Activated CD8-positive, alpha-beta T cell treated with anti-CD3 and anti-CD28 coated beads for 36 hours (primary cell): Measurements from ENCODE around the gene KRT80. TPM values are rescaled to one million over a fixed set of nuclear protein-coding genes. Genes with fewer than 3 reads are reported as not detected.
A peak's percentile ranks its signal among the peaks of the same experiment; 100 is the strongest.

ENCODE experiments used
- ATAC-seq: fragments of 200-7000 bp; cut with Tn5 transposase; one replicate; pipeline ENCODE4 v1.10.0; 2021; ENCODE audit warnings: mild to moderate bottlenecking, moderate library complexity
- CTCF ChIA-PET: fragments of 350-600 bp; sonication (Branson Sonifier 250); formaldehyde crosslinking; loops from one replicate; lab custom pipeline; 2021; ENCODE audit warnings: antibody characterized with exemption; lab: Charles Lee
- POLR2A ChIA-PET: fragments of 350-600 bp; sonication (Branson Sonifier 250); formaldehyde crosslinking; loops from one replicate; lab custom pipeline; 2021; ENCODE audit warnings: antibody characterized with exemption; lab: Charles Lee
- DNase-seq: peaks from one replicate; pipeline ENCODE4 v3.0.0-alpha.2; 2020
- H3K27ac Mint-ChIP-seq: one replicate; pipeline ENCODE4 v1.8.0; 2021; ENCODE audit warnings: mild to moderate bottlenecking, mixed read lengths
- H3K27me3 Mint-ChIP-seq: one replicate; pipeline ENCODE4 v1.8.0; 2021; ENCODE audit warnings: mixed read lengths
- H3K36me3 Mint-ChIP-seq: one replicate; pipeline ENCODE4 v1.8.0; 2021; ENCODE audit warnings: low read depth, mixed read lengths
- H3K4me1 Mint-ChIP-seq: one replicate; pipeline ENCODE4 v1.8.0; 2021; ENCODE audit warnings: low read depth, mixed read lengths
- H3K4me3 Mint-ChIP-seq: one replicate; pipeline ENCODE4 v1.8.0; 2021; ENCODE audit warnings: mild to moderate bottlenecking, moderate library complexity, mixed read lengths
- H3K9me3 Mint-ChIP-seq: one replicate; pipeline ENCODE4 v1.8.0; 2021; ENCODE audit warnings: mixed read lengths
- CTCF ChIP-seq: fragments of 200-600 bp; IDR thresholded peaks from one replicate; pipeline ENCODE4 v1.8.0; 2022; ENCODE audit warnings: antibody characterized with exemption, mild to moderate bottlenecking
- intact Hi-C: fragments of 100-400 bp; cut with micrococcal nuclease; formaldehyde crosslinking; loops from one replicate; pipeline ENCODE4 v1.10.0; 2022
- total RNA-seq, 2 experiments: library from RNA; stranded (reverse); gene quantifications; one replicate each; pipeline ENCODE4 v1.2.3, GENCODE V29; 2021

Gene KRT80
- total RNA-seq, 2 experiments from 2014 or later: not detected

GRCh38 chr12:52223406-52224039 is 31.7 kb upstream of the KRT80 start:
- DNase-seq (no peak), ATAC-seq (no peak)
- peaks cover 15% of the 10 kb centered on the region for H3K4me1 Mint-ChIP-seq
- ChIA-PET POLR2A (interaction anchor here (1.4 kb wide), 1 partner anchor 13 kb away, joined by 3 read pairs; no protein-coding TSS in a partner anchor), CTCF (interaction anchor here (2.2 to 3.3 kb wide), 3 partner anchors 15 to 56 kb away, joined by 7 to 33 read pairs (median 27); no protein-coding TSS in a partner anchor)
- H3K4me3 Mint-ChIP-seq: no peak overlapping the region
- TF ChIP-seq CTCF: no peak
- H3K27ac Mint-ChIP-seq: no peak overlapping the region
- H3K36me3 Mint-ChIP-seq: no peaks in the 10 kb centered on the region
- H3K27me3 Mint-ChIP-seq: peaks cover 32% of the 10 kb centered on the region
- H3K9me3 Mint-ChIP-seq: no peaks in the 10 kb centered on the region
- intact Hi-C loops: no loop called here

GRCh38 chr12:52222692-52223091 is 30.9 kb upstream of the KRT80 start:
- Mint-ChIP-seq H3K9me3 (no peaks in the 10 kb centered on the region), H3K4me1 (peaks cover 15% of the 10 kb centered on the region), H3K4me3 (no peak overlapping the region), H3K36me3 (no peaks in the 10 kb centered on the region), H3K27ac (no peak overlapping the region), H3K27me3 (peaks cover 30% of the 10 kb centered on the region)
- ChIA-PET POLR2A (no interaction called here), CTCF (interaction anchor here (1.2 to 3.3 kb wide), 13 partner anchors 11 to 452 kb away, joined by 3 to 33 read pairs (median 5); partner anchors contain the start of gene KRT86)
- TF ChIP-seq CTCF: no peak
- ATAC-seq: no peak
- intact Hi-C loops: no loop called here
- no peak for DNase-seq

- H3K4me1 Mint-ChIP-seq: peaks cover 15% of the 10 kb centered on the region
- no peak overlapping the region for H3K4me3 Mint-ChIP-seq
- POLR2A ChIA-PET: interaction anchor here (1.3 kb wide), 1 partner anchor 22 kb away, joined by 4 read pairs; no protein-coding TSS in a partner anchor
- peak; percentile 92 for DNase-seq
- H3K9me3 Mint-ChIP-seq: no peaks in the 10 kb centered on the region
- intact Hi-C loops: no loop called here
- ATAC-seq: peak; percentile 95
- no peak overlapping the region for H3K27ac Mint-ChIP-seq
- peaks cover 30% of the 10 kb centered on the region for H3K27me3 Mint-ChIP-seq
- CTCF ChIA-PET: interaction anchor here (0.7 to 3.3 kb wide), 27 partner anchors 8 to 453 kb away, joined by 3 to 33 read pairs (median 5); partner anchors contain the start of gene KRT86
- no peaks in the 10 kb centered on the region for H3K36me3 Mint-ChIP-seq
- TF ChIP-seq CTCF: peak; percentile 63
Observed at GRCh38 chr12:52221912-52222457, 30.2 kb upstream of the KRT80 start.

GRCh38 chr12:52221070-52221781 is 29.4 kb upstream of the KRT80 start:
- intact Hi-C loops: no loop called here
- Mint-ChIP-seq H3K9me3 (no peaks in the 10 kb centered on the region), H3K27ac (no peak overlapping the region), H3K27me3 (peaks cover 26% of the 10 kb centered on the region), H3K36me3 (no peaks in the 10 kb centered on the region), H3K4me3 (no peak overlapping the region), H3K4me1 (peaks cover 15% of the 10 kb centered on the region)
- DNase-seq: no peak
- TF ChIP-seq CTCF: no peak
- CTCF ChIA-PET: interaction anchor here (0.7 to 3.3 kb wide), 26 partner anchors 8 to 137 kb away, joined by 3 to 33 read pairs (median 5); partner anchors contain the start of gene KRT86
- POLR2A ChIA-PET: interaction anchor here (1.3 kb wide), 1 partner anchor 23 kb away, joined by 4 read pairs; no protein-coding TSS in a partner anchor
- ATAC-seq: no peak
